CD14-positive monocyte (primary cell): ENCODE data around the gene AFDN. TPM values are rescaled to one million over a fixed set of nuclear protein-coding genes. Genes with fewer than 3 reads are reported as not detected.

Experiments used
- DNase-seq, 3 donors: peaks; one replicate each; pipeline ENCODE4 v3.0.0-alpha.2; 2011 to 2022
- H2AFZ ChIP-seq: 2 replicates; pipeline ENCODE4 v1.6.0; 2012; ENCODE audit warnings: mild to moderate bottlenecking, low read depth, low read length, inconsistent platforms; ENCODE audit not compliant: insufficient read depth, poor library complexity, severe bottlenecking
- H3K27ac ChIP-seq, 2 donors: 1 replicate in 1 of 2; 2 replicates in 1 of 2; pipeline ENCODE4 v1.5.1; 2012 to 2013; ENCODE audit warnings: low read length in 2 of 2, control low read depth in 1 of 2, inconsistent platforms in 1 of 2, low read depth in 1 of 2, mild to moderate bottlenecking in 1 of 2
- H3K27me3 ChIP-seq, 2 donors: one replicate each; pipeline versions ENCODE4 v1.6.0 to v1.6.1; 2011 to 2013; ENCODE audit warnings: low read length in 2 of 2; ENCODE audit not compliant: control insufficient read depth in 2 of 2, insufficient read depth in 2 of 2
- H3K36me3 ChIP-seq, 2 donors: replicated peaks in 1 of 2; 1 replicate in 1 of 2; 2 replicates in 1 of 2; pipeline versions ENCODE4 v1.5.1 to v1.6.1; 2012 to 2013; ENCODE audit warnings: low read length in 2 of 2, control low read depth in 1 of 2, inconsistent platforms in 1 of 2, mild to moderate bottlenecking in 1 of 2; ENCODE audit not compliant: insufficient read depth in 2 of 2, control insufficient read depth in 1 of 2
- H3K4me1 ChIP-seq, 2 donors: 1 replicate in 1 of 2; 2 replicates in 1 of 2; pipeline versions ENCODE4 v1.5.1 to v1.6.1; 2012 to 2013; ENCODE audit warnings: low read length in 2 of 2, control low read depth in 1 of 2, inconsistent platforms in 1 of 2, mild to moderate bottlenecking in 1 of 2, moderate library complexity in 1 of 2; ENCODE audit not compliant: insufficient read depth in 2 of 2, control insufficient read depth in 1 of 2
- H3K4me2 ChIP-seq: replicated peaks from 2 replicates; pipeline ENCODE3; 2012; ENCODE audit warnings: low read length, moderate library complexity, mild to moderate bottlenecking; ENCODE audit not compliant: poor library complexity, severe bottlenecking; ENCODE audit errors: extremely low read depth
- H3K4me3 ChIP-seq, 3 experiments: fragments of 200-600 bp in 1 of 3; sonication (generic) in 1 of 3; replicated peaks in 1 of 3; 1 replicate in 2 of 3; 2 replicates in 1 of 3; pipeline ENCODE4 v1.5.1; 2011 to 2013; ENCODE audit warnings: low read length in 3 of 3, mild to moderate bottlenecking in 3 of 3, control low read depth in 2 of 3, low read depth in 2 of 3, inconsistent platforms in 1 of 3, moderate library complexity in 1 of 3
- H3K79me2 ChIP-seq: 2 replicates; pipeline ENCODE4 v1.6.0; 2012; ENCODE audit warnings: mild to moderate bottlenecking, control low read depth, inconsistent platforms, low read length, moderate library complexity; ENCODE audit not compliant: insufficient read depth
- H3K9ac ChIP-seq: 2 replicates; pipeline ENCODE4 v1.6.0; 2017; ENCODE audit warnings: low read length, mild to moderate bottlenecking; ENCODE audit not compliant: insufficient read depth, poor library complexity, severe bottlenecking
- H3K9me3 ChIP-seq, 2 donors: replicated peaks in 1 of 2; 1 replicate in 1 of 2; 2 replicates in 1 of 2; pipeline versions ENCODE4 v1.5.1 to v1.6.1; 2012 to 2013; ENCODE audit warnings: low read length in 2 of 2, control low read depth in 1 of 2; ENCODE audit not compliant: control insufficient read depth in 1 of 2, insufficient read depth in 1 of 2
- H4K20me1 ChIP-seq: 2 replicates; pipeline ENCODE4 v1.6.0; 2012; ENCODE audit warnings: mild to moderate bottlenecking, low read length, control low read depth, moderate library complexity; ENCODE audit not compliant: insufficient read depth
- H3K27ac Mint-ChIP-seq, 7 donors: one replicate each; pipeline ENCODE4 v1.8.0; 2020; ENCODE audit warnings: mild to moderate bottlenecking in 7 of 7, mixed read lengths in 7 of 7, moderate library complexity in 6 of 7, inconsistent platforms in 2 of 7
- H3K27me3 Mint-ChIP-seq, 3 donors: one replicate each; pipeline ENCODE4 v1.8.0; 2021 to 2022; ENCODE audit warnings: low read depth in 3 of 3, mild to moderate bottlenecking in 3 of 3, mixed read lengths in 3 of 3, moderate library complexity in 3 of 3, inconsistent platforms in 1 of 3
- H3K36me3 Mint-ChIP-seq, 2 donors: one replicate each; pipeline ENCODE4 v1.8.0; 2020; ENCODE audit warnings: mixed read lengths in 2 of 2, inconsistent platforms in 1 of 2, mild to moderate bottlenecking in 1 of 2
- H3K4me1 Mint-ChIP-seq: one replicate; pipeline ENCODE4 v1.8.0; 2020; ENCODE audit warnings: mild to moderate bottlenecking, mixed read lengths
- H3K4me3 Mint-ChIP-seq, 2 donors: one replicate each; pipeline ENCODE4 v1.8.0; 2020; ENCODE audit warnings: mild to moderate bottlenecking in 2 of 2, mixed read lengths in 2 of 2, moderate library complexity in 1 of 2
- H3K9me3 Mint-ChIP-seq, 7 donors: one replicate each; pipeline ENCODE4 v1.8.0; 2020 to 2022; ENCODE audit warnings: mixed read lengths in 7 of 7, mild to moderate bottlenecking in 6 of 7, moderate library complexity in 6 of 7, inconsistent platforms in 2 of 7
- CTCF ChIP-seq: fragments of 200-600 bp; IDR thresholded peaks from one replicate; pipeline ENCODE4 v1.8.0; 2022; ENCODE audit warnings: antibody characterized with exemption, mild to moderate bottlenecking
- WGBS: methylation state at CpG from one replicate; pipeline ENCODE4 v1.1.5; 2013; ENCODE audit warnings: missing lambda C conversion rate; ENCODE audit not compliant: insufficient coverage; 5-methylcytosine and 5-hydroxymethylcytosine counted together
- intact Hi-C, 2 donors: fragments of 100-400 bp; cut with micrococcal nuclease; formaldehyde crosslinking; loops; one replicate each; pipeline versions ENCODE4 v1.15.0 to v1.15.1; 2023
- polyA plus RNA-seq, 3 donors: library from polyadenylated mRNA; depleted of rRNA in 1 of 3; unstranded in 2 of 3; stranded (reverse) in 1 of 3; fragments of 300-500 nt in 2 of 3; fragments of >200 nt in 1 of 3; fragmentation: Illumina TruSeq in 2 of 3; gene quantifications; 1 replicate in 2 of 3; 2 replicates in 1 of 3; pipeline ENCODE4 v1.2.3, GENCODE V29; 2012 to 2021

Gene AFDN
- polyA plus RNA-seq, 3 donors, result 0.03 to 1.5 TPM; not detected in 1

- Histone ChIP-seq H3K4me1 (no peaks in the 10 kb centered on the region), H3K36me3 (no peaks in the 10 kb centered on the region), H4K20me1 (no peaks in the 10 kb centered on the region), H3K27me3 (no peaks in the 10 kb centered on the region), H3K9ac (no peak overlapping the region), H3K9me3 (no peaks in the 10 kb centered on the region), H3K4me3 (no peak overlapping the region), H2AFZ (no peak overlapping the region), H3K79me2 (no peaks in the 10 kb centered on the region), H3K27ac (no peak overlapping the region), H3K4me2 (no peak overlapping the region)
- WGBS, result 100% methylated on average over 2 of the region's 4 CpGs
- DNase-seq, result no peak
- intact Hi-C loops, result no loop called here
- no peaks in the 10 kb centered on the region for H3K9me3 Mint-ChIP-seq
- H3K27me3 Mint-ChIP-seq, result peaks cover 0 to 8% (median 7%) of the 10 kb centered on the region in 3 donors
- H3K27ac Mint-ChIP-seq, result no peak overlapping the region
- TF ChIP-seq CTCF, result no peak
- no peaks in the 10 kb centered on the region for H3K4me1 Mint-ChIP-seq
- H3K4me3 Mint-ChIP-seq, result no peak overlapping the region
- no peaks in the 10 kb centered on the region for H3K36me3 Mint-ChIP-seq
These were observed 37.2 kb downstream of the AFDN start for GRCh38 chr6:167863897-167864296.

- Mint-ChIP-seq H3K27me3 (peaks cover 0 to 8% (median 7%) of the 10 kb centered on the region in 3 donors), H3K27ac (no peak overlapping the region), H3K36me3 (no peaks in the 10 kb centered on the region), H3K4me1 (no peaks in the 10 kb centered on the region), H3K9me3 (no peaks in the 10 kb centered on the region), H3K4me3 (no peak overlapping the region)
- Histone ChIP-seq H3K9ac (no peak overlapping the region), H4K20me1 (no peaks in the 10 kb centered on the region), H2AFZ (no peak overlapping the region), H3K4me3 (no peak overlapping the region), H3K9me3 (no peaks in the 10 kb centered on the region), H3K27ac (no peak overlapping the region), H3K27me3 (no peaks in the 10 kb centered on the region), H3K36me3 (no peaks in the 10 kb centered on the region), H3K4me1 (no peaks in the 10 kb centered on the region), H3K79me2 (no peaks in the 10 kb centered on the region), H3K4me2 (no peak overlapping the region)
- no peak for TF ChIP-seq CTCF
- no peak for DNase-seq
- intact Hi-C loops, result no loop called here
- 86% methylated on average over 5 of the region's 8 CpGs for WGBS
These were observed 39.9 kb downstream of the AFDN start for GRCh38 chr6:167866642-167867041.
